Measurements from ENCODE around the gene ADNP2. TPM values are rescaled to one million over a fixed set of nuclear protein-coding genes. Genes with fewer than 3 reads are reported as not detected.

ADNP2 gene
- total and polyA plus RNA-seq, 12 donors = 4.6 to 12.4 (median 10.8) TPM

DNA sequence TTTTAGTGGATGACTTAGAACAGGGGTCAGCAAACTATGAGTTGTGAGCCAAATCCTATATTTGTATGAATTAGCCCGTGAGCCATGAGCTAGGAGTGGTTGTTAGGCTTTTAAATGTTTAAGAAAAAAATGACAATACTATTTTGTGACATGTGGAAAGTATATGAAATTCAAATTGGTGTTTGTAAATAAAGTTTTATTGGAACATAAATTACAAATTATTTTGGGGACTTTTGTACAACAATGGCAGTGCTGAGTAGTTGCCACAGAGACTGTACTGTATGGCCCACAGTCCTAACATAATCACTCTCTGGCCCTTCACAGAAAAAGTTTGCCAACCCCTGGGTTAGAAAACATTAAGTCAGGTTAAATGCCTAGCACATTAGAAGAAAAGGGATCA, 26.1 kb downstream of the ADNP2 start:
- H3K27me3 ChIP-seq = no peaks in the 10 kb centered on the region
- H3K4me3 ChIP-seq = no peak overlapping the region
- DNase-seq (no peak), ATAC-seq (no peak)
- intact Hi-C loops (cut with DNase I) = no loop called here
- TF ChIP-seq, protein P1, sequence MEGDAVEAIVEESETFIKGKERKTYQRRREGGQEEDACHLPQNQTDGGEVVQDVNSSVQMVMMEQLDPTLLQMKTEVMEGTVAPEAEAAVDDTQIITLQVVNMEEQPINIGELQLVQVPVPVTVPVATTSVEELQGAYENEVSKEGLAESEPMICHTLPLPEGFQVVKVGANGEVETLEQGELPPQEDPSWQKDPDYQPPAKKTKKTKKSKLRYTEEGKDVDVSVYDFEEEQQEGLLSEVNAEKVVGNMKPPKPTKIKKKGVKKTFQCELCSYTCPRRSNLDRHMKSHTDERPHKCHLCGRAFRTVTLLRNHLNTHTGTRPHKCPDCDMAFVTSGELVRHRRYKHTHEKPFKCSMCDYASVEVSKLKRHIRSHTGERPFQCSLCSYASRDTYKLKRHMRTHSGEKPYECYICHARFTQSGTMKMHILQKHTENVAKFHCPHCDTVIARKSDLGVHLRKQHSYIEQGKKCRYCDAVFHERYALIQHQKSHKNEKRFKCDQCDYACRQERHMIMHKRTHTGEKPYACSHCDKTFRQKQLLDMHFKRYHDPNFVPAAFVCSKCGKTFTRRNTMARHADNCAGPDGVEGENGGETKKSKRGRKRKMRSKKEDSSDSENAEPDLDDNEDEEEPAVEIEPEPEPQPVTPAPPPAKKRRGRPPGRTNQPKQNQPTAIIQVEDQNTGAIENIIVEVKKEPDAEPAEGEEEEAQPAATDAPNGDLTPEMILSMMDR (IDR thresholded peaks at IDR 0.05) = no peak
- H3K9me3 ChIP-seq = no peaks in the 10 kb centered on the region
- WGBS, 2 donors = 98 to 100% methylated on average over 1 of the region's 1 CpG
- peaks cover 0 to 81% (median 36%) of the 10 kb centered on the region in 9 donors for H3K36me3 ChIP-seq
- no peaks in the 10 kb centered on the region for H3K4me1 ChIP-seq
- H3K27ac ChIP-seq = no peak overlapping the region

GRCh38 chr18:80136679-80137078, 27.6 kb downstream of the ADNP2 start:
- intact Hi-C loops (cut with DNase I) = no loop called here
- Histone ChIP-seq H3K9me3 (no peaks in the 10 kb centered on the region), H3K27ac (no peak overlapping the region), H3K4me1 (no peaks in the 10 kb centered on the region), H3K27me3 (no peaks in the 10 kb centered on the region), H3K4me3 (no peak overlapping the region), H3K36me3 (peaks cover 0 to 92% (median 36%) of the 10 kb centered on the region in 9 donors)
- no peak for DNase-seq
- peak in 2 of 8 donors; percentile 14 to 28 for ATAC-seq
- TF ChIP-seq, protein P1 (IDR thresholded peaks at IDR 0.05) = no peak
- 86 to 94% methylated on average over 8 of the region's 8 CpGs for WGBS, 2 donors

DNA sequence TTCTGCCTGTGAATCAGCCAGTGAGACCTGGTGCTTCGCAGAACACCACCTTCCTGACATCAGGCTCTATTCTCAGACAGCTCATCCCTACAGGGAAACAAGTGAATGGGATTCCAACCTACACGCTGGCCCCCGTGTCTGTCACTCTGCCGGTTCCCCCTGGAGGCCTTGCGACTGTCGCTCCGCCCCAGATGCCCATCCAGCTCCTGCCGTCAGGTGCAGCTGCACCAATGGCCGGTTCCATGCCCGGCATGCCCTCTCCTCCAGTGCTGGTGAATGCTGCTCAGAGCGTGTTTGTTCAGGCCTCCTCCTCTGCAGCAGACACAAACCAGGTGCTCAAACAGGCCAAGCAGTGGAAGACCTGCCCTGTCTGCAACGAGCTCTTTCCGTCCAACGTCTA, 28.1 kb downstream of the ADNP2 start:
- intact Hi-C loops (cut with DNase I) = no loop called here
- DNase-seq (no peak), ATAC-seq (no peak)
- H3K27me3 ChIP-seq = no peaks in the 10 kb centered on the region
- peaks cover 0 to 88% (median 36%) of the 10 kb centered on the region in 9 donors for H3K36me3 ChIP-seq
- WGBS, 2 donors = 94 to 96% methylated on average over 14 of the region's 14 CpGs
- no peaks in the 10 kb centered on the region for H3K4me1 ChIP-seq
- no peaks in the 10 kb centered on the region for H3K9me3 ChIP-seq
- H3K4me3 ChIP-seq = no peak overlapping the region
- no peak overlapping the region for H3K27ac ChIP-seq
- TF ChIP-seq, protein P1 (IDR thresholded peaks at IDR 0.05) = no peak

DNA sequence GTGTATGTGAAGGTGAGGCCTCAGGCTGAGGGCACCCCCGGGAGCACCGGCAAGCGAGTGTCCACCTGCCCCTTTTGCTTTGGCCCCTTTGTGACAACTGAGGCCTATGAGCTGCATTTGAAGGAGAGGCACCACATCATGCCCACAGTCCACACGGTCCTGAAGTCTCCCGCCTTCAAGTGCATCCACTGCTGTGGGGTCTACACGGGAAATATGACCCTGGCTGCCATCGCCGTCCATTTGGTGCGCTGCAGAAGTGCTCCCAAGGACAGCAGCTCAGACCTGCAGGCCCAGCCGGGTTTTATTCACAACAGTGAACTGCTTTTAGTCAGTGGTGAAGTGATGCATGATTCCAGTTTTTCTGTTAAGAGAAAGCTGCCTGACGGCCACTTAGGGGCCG, 28.9 kb downstream of the ADNP2 start:
- H3K9me3 ChIP-seq = no peaks in the 10 kb centered on the region
- H3K4me1 ChIP-seq = no peaks in the 10 kb centered on the region
- no peak for ATAC-seq
- TF ChIP-seq, protein P1 (IDR thresholded peaks at IDR 0.05) = no peak
- DNase-seq = no peak
- H3K27me3 ChIP-seq = no peaks in the 10 kb centered on the region
- H3K27ac ChIP-seq = no peak overlapping the region
- intact Hi-C loops (cut with DNase I) = no loop called here
- peaks cover 0 to 83% (median 36%) of the 10 kb centered on the region in 9 donors for H3K36me3 ChIP-seq
- H3K4me3 ChIP-seq = no peak overlapping the region
- 91 to 93% methylated on average over 12 of the region's 12 CpGs for WGBS, 2 donors

All from heart right ventricle (tissue), 16 donors.